H1 (cell line): ENCODE measurements around the gene TAF5. TPM values are rescaled to one million over a fixed set of nuclear protein-coding genes. Genes with fewer than 3 reads are reported as not detected.
A peak's percentile ranks its signal among the peaks of the same experiment; 100 is the strongest.

Experiments
- CTCF ChIA-PET: fragments of 300-600 bp; sonication (Branson Sonifier 250); formaldehyde crosslinking; loops from one replicate; lab custom pipeline; 2021; ENCODE audit not compliant: partially characterized antibody; lab: Charles Lee
- POLR2A ChIA-PET: fragments of 300-600 bp; sonication (Branson Sonifier 250); formaldehyde crosslinking; loops from one replicate; lab custom pipeline; 2021; ENCODE audit warnings: inconsistent platforms; ENCODE audit not compliant: partially characterized antibody; lab: Charles Lee
- DNase-seq, 2 experiments: peaks; one replicate each; pipeline versions ENCODE4 v3.0.0 to v3.0.0-alpha.2; 2010 to 2022; ENCODE audit warnings: low spot score in 2 of 2, low read depth in 1 of 2, mixed read lengths in 1 of 2
- FAIRE-seq: peaks from 2 replicates; lab custom pipeline; 2011; peaks lifted over from hg19 to GRCh38; lab: Jason Lieb, UNC
- H2AFZ ChIP-seq: 2 replicates; pipeline ENCODE4 v1.8.1; 2012; ENCODE audit warnings: low read length, inconsistent platforms
- H2AK5ac ChIP-seq: 2 replicates; pipeline ENCODE4 v1.6.1; 2013; ENCODE audit warnings: low read depth, low read length
- H2BK120ac ChIP-seq: replicated peaks from 2 replicates; pipeline ENCODE3; 2013; ENCODE audit warnings: low read depth, low read length, inconsistent platforms
- H2BK12ac ChIP-seq: 2 replicates; pipeline ENCODE4 v1.6.1; 2013; ENCODE audit warnings: low read depth, low read length
- H2BK15ac ChIP-seq: 2 replicates; pipeline ENCODE4 v1.6.1; 2013; ENCODE audit warnings: low read length
- H2BK20ac ChIP-seq: 2 replicates; pipeline ENCODE4 v1.6.1; 2013; ENCODE audit warnings: low read length
- H2BK5ac ChIP-seq: 2 replicates; pipeline ENCODE4 v1.6.1; 2013; ENCODE audit warnings: low read depth, low read length
- H3K14ac ChIP-seq: 2 replicates; pipeline ENCODE4 v1.6.1; 2013; ENCODE audit warnings: inconsistent platforms; ENCODE audit not compliant: insufficient read length
- H3K18ac ChIP-seq: 2 replicates; pipeline ENCODE4 v1.6.1; 2013; ENCODE audit warnings: low read length; ENCODE audit errors: extremely low read depth
- H3K23ac ChIP-seq: 2 replicates; pipeline ENCODE4 v1.6.1; 2013; ENCODE audit warnings: inconsistent platforms; ENCODE audit not compliant: insufficient read length
- H3K23me2 ChIP-seq: 2 replicates; pipeline ENCODE4 v1.6.1; 2013; ENCODE audit warnings: low read depth, low read length
- H3K27ac ChIP-seq: 2 replicates; pipeline ENCODE4 v1.6.1; 2011; ENCODE audit warnings: low read depth, low read length, inconsistent platforms
- H3K27me3 ChIP-seq, 4 experiments: replicated peaks in 1 of 4; 1 replicate in 1 of 4; 2 replicates in 3 of 4; pipeline versions ENCODE4 v1.6.1 to v1.8.1; 2011 to 2013; ENCODE audit warnings: low read length in 3 of 4, mild to moderate bottlenecking in 3 of 4, inconsistent platforms in 2 of 4, mixed read lengths in 2 of 4, moderate library complexity in 1 of 4; ENCODE audit not compliant: control insufficient read depth in 3 of 4, insufficient read depth in 3 of 4; ENCODE audit errors: extremely low read depth in 1 of 4
- H3K36me3 ChIP-seq, 4 experiments: 2 replicates each; pipeline versions ENCODE4 v1.6.1 to v1.8.1; 2011 to 2013; ENCODE audit warnings: mild to moderate bottlenecking in 4 of 4, low read length in 3 of 4, moderate library complexity in 2 of 4, control low read depth in 1 of 4, inconsistent platforms in 1 of 4; ENCODE audit not compliant: insufficient read depth in 4 of 4, control insufficient read depth in 2 of 4
- H3K4ac ChIP-seq: replicated peaks from 2 replicates; pipeline ENCODE3; 2013; ENCODE audit warnings: low read length, low read depth, mixed read lengths, inconsistent platforms; ENCODE audit not compliant: insufficient read length
- H3K4me1 ChIP-seq, 4 experiments: replicated peaks in 1 of 4; 1 replicate in 1 of 4; 2 replicates in 3 of 4; pipeline versions ENCODE4 v1.6.1 to v1.8.1; 2011 to 2013; ENCODE audit warnings: low read length in 3 of 4, inconsistent platforms in 2 of 4, mixed read lengths in 1 of 4; ENCODE audit not compliant: insufficient read depth in 4 of 4, control insufficient read depth in 3 of 4
- H3K4me2 ChIP-seq, 2 experiments: 2 replicates each; pipeline versions ENCODE4 v1.6.1 to v1.8.1; 2011 to 2013; ENCODE audit warnings: low read depth in 2 of 2, low read length in 2 of 2, control low read depth in 1 of 2, inconsistent platforms in 1 of 2, mild to moderate bottlenecking in 1 of 2; ENCODE audit not compliant: insufficient read depth in 1 of 2
- H3K4me3 ChIP-seq, 4 experiments: fragments of 200-600, 300-600 bp in 1 of 4; sonication (generic), shearing (Covaris generic), sonication (Bioruptor Twin) in 1 of 4; 2 replicates each; pipeline versions ENCODE4 v1.5.1 to v1.8.1; 2011 to 2016; ENCODE audit warnings: low read length in 4 of 4, low read depth in 3 of 4, control low read depth in 2 of 4, inconsistent platforms in 2 of 4, mild to moderate bottlenecking in 2 of 4, mixed read lengths in 1 of 4, moderate library complexity in 1 of 4; ENCODE audit not compliant: insufficient read depth in 2 of 4; ENCODE audit errors: extremely low read depth in 1 of 4
- H3K56ac ChIP-seq: replicated peaks from 2 replicates; pipeline ENCODE3; 2013; ENCODE audit warnings: low read depth, mild to moderate bottlenecking, mixed read lengths, low read length, inconsistent platforms; ENCODE audit not compliant: insufficient read length
- H3K79me1 ChIP-seq: 2 replicates; pipeline ENCODE4 v1.6.1; 2013; ENCODE audit warnings: low read depth, low read length, control low read depth
- H3K79me2 ChIP-seq, 2 experiments: 2 replicates each; pipeline versions ENCODE4 v1.6.1 to v1.8.1; 2012 to 2013; ENCODE audit warnings: low read length in 2 of 2, mild to moderate bottlenecking in 2 of 2, inconsistent platforms in 1 of 2; ENCODE audit not compliant: insufficient read depth in 2 of 2, control insufficient read depth in 1 of 2
- H3K9ac ChIP-seq, 4 experiments: replicated peaks in 1 of 4; 1 replicate in 1 of 4; 2 replicates in 3 of 4; pipeline versions ENCODE4 v1.6.1 to v1.8.1; 2011 to 2013; ENCODE audit warnings: low read depth in 3 of 4, low read length in 3 of 4, control low read depth in 2 of 4, mild to moderate bottlenecking in 2 of 4, moderate library complexity in 2 of 4, inconsistent platforms in 1 of 4; ENCODE audit errors: extremely low read depth in 1 of 4
- H3K9me3 ChIP-seq, 2 experiments: 2 replicates each; pipeline versions ENCODE4 v1.6.1 to v1.8.1; 2012 to 2013; ENCODE audit warnings: mild to moderate bottlenecking in 2 of 2, moderate library complexity in 2 of 2, control low read depth in 1 of 2, inconsistent platforms in 1 of 2, low read depth in 1 of 2, low read length in 1 of 2, mixed read lengths in 1 of 2; ENCODE audit not compliant: insufficient read depth in 2 of 2
- H4K20me1 ChIP-seq, 2 experiments: replicated peaks in 1 of 2; 2 replicates each; pipeline versions ENCODE3 to v1.8.1; 2011 to 2013; ENCODE audit warnings: inconsistent platforms in 2 of 2, low read length in 2 of 2, mild to moderate bottlenecking in 1 of 2; ENCODE audit not compliant: insufficient read depth in 2 of 2, control insufficient read depth in 1 of 2
- H4K5ac ChIP-seq: 2 replicates; pipeline ENCODE4 v1.6.1; 2013; ENCODE audit warnings: low read length, low read depth, mixed read lengths, inconsistent platforms; ENCODE audit not compliant: insufficient read length
- H4K8ac ChIP-seq: 2 replicates; pipeline ENCODE4 v1.8.0; 2013; ENCODE audit warnings: mild to moderate bottlenecking, moderate library complexity, low read length, inconsistent platforms; ENCODE audit not compliant: insufficient read depth; ENCODE audit errors: extremely low read depth
- H4K91ac ChIP-seq: replicated peaks from 2 replicates; pipeline ENCODE3; 2013; ENCODE audit warnings: low read length, mixed read lengths, inconsistent platforms; ENCODE audit not compliant: insufficient read length
- KDM1A ChIP-seq: fragments of 200-600, 300-600 bp; sonication (generic); IDR thresholded peaks from 2 replicates; pipeline ENCODE4 v1.7.1; 2016; ENCODE audit warnings: mild to moderate bottlenecking, low read length, borderline replicate concordance
- KDM5A ChIP-seq: fragments of 200-600 bp; IDR thresholded peaks from 2 replicates; pipeline ENCODE4 v1.7.1; 2012; ENCODE audit warnings: mild to moderate bottlenecking, low read length, inconsistent platforms, mixed read lengths
- NRF1 ChIP-seq: IDR thresholded peaks from 2 replicates; pipeline ENCODE4 v1.6.1; 2011; ENCODE audit warnings: mild to moderate bottlenecking, low read depth, low read length, improper control_type of control experiment
- SAP30 ChIP-seq: fragments of 300-600 bp; sonication (generic); IDR thresholded peaks from 2 replicates; pipeline ENCODE4 v1.7.1; 2012; ENCODE audit warnings: low read length, moderate library complexity, mild to moderate bottlenecking, inconsistent platforms; ENCODE audit not compliant: insufficient read depth, insufficient replicate concordance
- TEAD4 ChIP-seq: IDR thresholded peaks from 2 replicates; pipeline ENCODE4 v1.6.1; 2012; ENCODE audit warnings: low read depth, low read length, inconsistent platforms, mixed read lengths
- WGBS, 2 experiments: shearing (Covaris generic) in 1 of 2; methylation state at CpG; one replicate each; pipeline versions ENCODE4 v1.1.6 to v1.1.7; 2013 to 2015; ENCODE audit warnings: low lambda C conversion rate in 2 of 2, mixed read lengths in 2 of 2, inconsistent platforms in 1 of 2, low coverage in 1 of 2, missing lambda C conversion rate in 1 of 2; ENCODE audit not compliant: insufficient replicate concordance in 2 of 2, insufficient coverage in 1 of 2, insufficient read length in 1 of 2; ENCODE audit errors: extremely low coverage in 1 of 2, missing lambda C conversion rate in 1 of 2; 5-methylcytosine and 5-hydroxymethylcytosine counted together
- polyA plus RNA-seq, 7 experiments: library from polyadenylated mRNA; depleted of rRNA in 3 of 7; stranded (reverse) in 5 of 7; unstranded in 2 of 7; fragments of >200 nt in 5 of 7; fragments of 200-250 nt in 2 of 7; gene quantifications; 1 replicate in 5 of 7; 2 replicates in 1 of 7; 4 replicates in 1 of 7; pipeline versions ENCODE4 v1.2.1 to v1.2.3, GENCODE V29; 2011 to 2013; ENCODE audit warnings: missing spikeins in 2 of 7, mixed read lengths in 2 of 7
- total RNA-seq: library from RNA; stranded (reverse); fragmentation: NEBNext Ultra II Directional; extraction: Animal tissue kit (Norgen Biotek cat#: 25700); gene quantifications from 2 replicates; pipeline ENCODE4 v1.2.1, GENCODE V29; 2021

Gene TAF5
- total and polyA plus RNA-seq, 2 of the 8 experiments (the other 6 are each of a cell fraction or from before 2014, with no cell fraction given), result 5.8 to 15.6 TPM

DNA sequence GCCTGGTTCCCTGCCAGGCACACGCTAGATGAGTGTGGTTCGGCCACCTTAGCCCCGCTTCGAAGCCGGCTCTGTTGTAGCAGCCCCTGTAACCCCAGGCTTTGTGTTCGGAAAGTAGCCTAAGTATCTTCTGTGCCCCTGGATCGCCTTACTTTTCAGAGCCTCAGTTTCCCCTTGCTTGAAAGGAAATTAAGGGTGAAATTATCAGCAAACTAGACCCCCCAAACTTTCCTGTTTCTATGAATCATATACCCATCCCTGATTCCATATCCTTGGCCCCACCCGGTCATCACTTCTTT, 29.0 kb downstream of the TAF5 start:
- Histone ChIP-seq H3K9ac (peak overlapping the region in 3 of 4 experiments; percentile 82 to 92 (median 85); a peak in 6 of 7 replicates), H3K27ac (no peak overlapping the region; the same call in 1 of the 2 replicates), H2BK20ac (no peak overlapping the region), H2BK12ac (no peak overlapping the region), H4K8ac (peak overlapping the region; percentile 53; the same call in 1 of the 2 replicates), H3K9me3 (no peaks in the 10 kb centered on the region), H4K20me1 (peaks cover 2% of the 10 kb centered on the region in 2 experiments), H3K56ac (no peak overlapping the region), H3K27me3 (no peaks in the 10 kb centered on the region), H3K79me1 (peaks cover 12% of the 10 kb centered on the region), H3K14ac (no peak overlapping the region), H2BK5ac (peak overlapping the region; percentile 83; the same call in 1 of the 2 replicates), H3K4me3 (peak overlapping the region; percentile 96 to 99 (median 96)), H3K4ac (no peak overlapping the region), H3K79me2 (peaks cover 14 to 56% of the 10 kb centered on the region in 2 experiments)
- DNase-seq (no peak), FAIRE-seq (no peak)
- POLR2A ChIA-PET, result interaction anchor here (1.0 to 2.5 kb wide), 7 partner anchors 9 to 92 kb away, joined by 3 to 13 read pairs (median 4); no protein-coding TSS in a partner anchor
- TF ChIP-seq KDM1A (no peak), TEAD4 (no peak), KDM5A (0 out of 2 replicates have a peak, but pooled peaks have one; percentile 13), SAP30 (peak; percentile 7), NRF1 (no peak)
- TF ChIP-seq, all 59 proteins: peak for 2
- H3K23me2 ChIP-seq, result peaks cover 13% of the 10 kb centered on the region
- H3K4me2 ChIP-seq, result peak overlapping the region; percentile 76 to 95
- peaks cover 19 to 55% (median 27%) of the 10 kb centered on the region in 4 experiments for H3K36me3 ChIP-seq
- no peak overlapping the region for H2BK15ac ChIP-seq
- H3K4me1 ChIP-seq, result peaks cover 0 to 10% (median 2%) of the 10 kb centered on the region in 4 experiments; a peak in 6 of 7 replicates
- H3K18ac ChIP-seq, result peak overlapping the region; percentile 90
- no peak overlapping the region for H2BK120ac ChIP-seq
- H2AK5ac ChIP-seq, result peak overlapping the region; percentile 33; the same call in 1 of the 2 replicates
- no peak overlapping the region for H4K5ac ChIP-seq
- no peak overlapping the region for H3K23ac ChIP-seq
- no peak overlapping the region for H4K91ac ChIP-seq
- WGBS, 2 experiments, result 4% methylated on average over 8 of the region's 8 CpGs; no CpG with 5 or more reads in 1 of the 2 experiments
- CTCF ChIA-PET, result interaction anchor here (2.1 kb wide), 1 partner anchor 19 kb away, joined by 12 read pairs; no protein-coding TSS in a partner anchor
- peak overlapping the region; percentile 80; the same call in 1 of the 2 replicates for H2AFZ ChIP-seq
